HCT116 (cell line): ENCODE data around the gene NAPSA.

ENCODE experiments used
- CTCF ChIP-seq, 3 experiments: fragments of 200-600 bp in 1 of 3; sonication (generic) in 1 of 3; IDR thresholded peaks in 2 of 3; conservative IDR thresholded peaks in 1 of 3; 2 replicates each; pipeline ENCODE4 v1.5.1; 2012 to 2017; ENCODE audit warnings: low read depth in 2 of 3, low read length in 2 of 3, antibody characterized with exemption in 1 of 3, borderline replicate concordance in 1 of 3, control low read depth in 1 of 3, mild to moderate bottlenecking in 1 of 3, mixed read lengths in 1 of 3, mixed run types in 1 of 3, moderate library complexity in 1 of 3; ENCODE audit not compliant: insufficient read depth in 1 of 3
- EGR1 ChIP-seq: IDR thresholded peaks from 2 replicates; pipeline ENCODE4 v1.6.1; 2012; ENCODE audit warnings: low read depth
- EZH2 ChIP-seq: fragments of 200-600 bp; sonication (generic); IDR thresholded peaks from 2 replicates; pipeline ENCODE4 v1.6.1; 2017; ENCODE audit warnings: antibody characterized with exemption, mixed run types
- EZH2phosphoT487 ChIP-seq: fragments of 200-600 bp; IDR thresholded peaks from 2 replicates; pipeline ENCODE4 v1.6.1; 2018; ENCODE audit warnings: antibody characterized with exemption, borderline replicate concordance
- FOSL1 ChIP-seq: IDR thresholded peaks from 2 replicates; pipeline ENCODE4 v1.6.1; 2012; ENCODE audit warnings: low read depth
- POLR2A ChIP-seq: IDR thresholded peaks from 2 replicates; pipeline ENCODE4 v1.7.0; 2011; ENCODE audit warnings: borderline replicate concordance; ENCODE audit not compliant: insufficient read depth, insufficient read length; ENCODE audit errors: extremely low read depth
- SIN3A ChIP-seq: IDR thresholded peaks from 2 replicates; pipeline ENCODE4 v1.6.1; 2012; ENCODE audit warnings: low read depth
- YY1 ChIP-seq: IDR thresholded peaks from 2 replicates; pipeline ENCODE4 v1.6.1; 2011; ENCODE audit warnings: low read length, low read depth, moderate library complexity, mild to moderate bottlenecking; ENCODE audit not compliant: insufficient replicate concordance; ENCODE audit errors: extremely low read depth
- ZFX ChIP-seq: fragments of 450-650 bp; IDR thresholded peaks from 2 replicates; pipeline ENCODE4 v1.6.1; 2017
- TF ChIP-seq, protein P1 (sequence below): IDR thresholded peaks from 2 replicates; pipeline ENCODE4 v1.6.1; 2011; ENCODE audit warnings: mild to moderate bottlenecking, low read length, moderate library complexity; ENCODE audit not compliant: insufficient replicate concordance; ENCODE audit errors: extremely low read depth
- TF ChIP-seq, protein P2 (sequence below): IDR thresholded peaks from 2 replicates; pipeline ENCODE4 v1.6.1; 2012; ENCODE audit warnings: low read depth

DNA sequence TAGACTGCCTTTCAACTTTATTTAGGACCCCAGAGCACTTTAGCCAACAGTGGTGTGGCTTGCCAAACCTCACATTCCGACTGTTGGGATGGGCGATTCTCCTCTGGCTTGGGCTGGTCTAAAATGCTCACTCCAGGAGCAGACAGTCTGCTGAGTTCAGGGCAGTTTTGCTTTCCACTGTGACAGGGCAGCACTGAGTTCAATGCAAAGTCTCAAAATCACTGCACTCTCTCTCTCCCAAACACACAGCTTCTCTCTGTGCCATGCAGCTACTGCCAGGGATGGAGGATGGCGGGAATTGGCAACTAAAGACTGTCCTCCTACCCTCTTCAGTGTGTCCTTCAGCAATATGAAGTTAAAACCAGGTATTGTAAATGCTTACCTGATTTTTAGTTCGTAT, 13.2 kb downstream of the NAPSA start:
- TF ChIP-seq EZH2 (no peak), EZH2phosphoT487 (no peak), CTCF (IDR thresholded peaks at IDR 0.05 in 2 of 3, conservative IDR thresholded peaks at IDR 0.05 in 1 of 3; ENCODE audit: borderline replicate concordance in 1 of 3, insufficient read depth in 1 of 3, low read depth in 2 of 3, low read length in 2 of 3) (no peak), YY1 (no peak), FOSL1 (no peak), ZFX (no peak), EGR1 (no peak), POLR2A (no peak), SIN3A (no peak)
- TF ChIP-seq, protein P1, sequence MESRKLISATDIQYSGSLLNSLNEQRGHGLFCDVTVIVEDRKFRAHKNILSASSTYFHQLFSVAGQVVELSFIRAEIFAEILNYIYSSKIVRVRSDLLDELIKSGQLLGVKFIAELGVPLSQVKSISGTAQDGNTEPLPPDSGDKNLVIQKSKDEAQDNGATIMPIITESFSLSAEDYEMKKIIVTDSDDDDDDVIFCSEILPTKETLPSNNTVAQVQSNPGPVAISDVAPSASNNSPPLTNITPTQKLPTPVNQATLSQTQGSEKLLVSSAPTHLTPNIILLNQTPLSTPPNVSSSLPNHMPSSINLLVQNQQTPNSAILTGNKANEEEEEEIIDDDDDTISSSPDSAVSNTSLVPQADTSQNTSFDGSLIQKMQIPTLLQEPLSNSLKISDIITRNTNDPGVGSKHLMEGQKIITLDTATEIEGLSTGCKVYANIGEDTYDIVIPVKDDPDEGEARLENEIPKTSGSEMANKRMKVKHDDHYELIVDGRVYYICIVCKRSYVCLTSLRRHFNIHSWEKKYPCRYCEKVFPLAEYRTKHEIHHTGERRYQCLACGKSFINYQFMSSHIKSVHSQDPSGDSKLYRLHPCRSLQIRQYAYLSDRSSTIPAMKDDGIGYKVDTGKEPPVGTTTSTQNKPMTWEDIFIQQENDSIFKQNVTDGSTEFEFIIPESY, result no peak
- TF ChIP-seq, protein P2, sequence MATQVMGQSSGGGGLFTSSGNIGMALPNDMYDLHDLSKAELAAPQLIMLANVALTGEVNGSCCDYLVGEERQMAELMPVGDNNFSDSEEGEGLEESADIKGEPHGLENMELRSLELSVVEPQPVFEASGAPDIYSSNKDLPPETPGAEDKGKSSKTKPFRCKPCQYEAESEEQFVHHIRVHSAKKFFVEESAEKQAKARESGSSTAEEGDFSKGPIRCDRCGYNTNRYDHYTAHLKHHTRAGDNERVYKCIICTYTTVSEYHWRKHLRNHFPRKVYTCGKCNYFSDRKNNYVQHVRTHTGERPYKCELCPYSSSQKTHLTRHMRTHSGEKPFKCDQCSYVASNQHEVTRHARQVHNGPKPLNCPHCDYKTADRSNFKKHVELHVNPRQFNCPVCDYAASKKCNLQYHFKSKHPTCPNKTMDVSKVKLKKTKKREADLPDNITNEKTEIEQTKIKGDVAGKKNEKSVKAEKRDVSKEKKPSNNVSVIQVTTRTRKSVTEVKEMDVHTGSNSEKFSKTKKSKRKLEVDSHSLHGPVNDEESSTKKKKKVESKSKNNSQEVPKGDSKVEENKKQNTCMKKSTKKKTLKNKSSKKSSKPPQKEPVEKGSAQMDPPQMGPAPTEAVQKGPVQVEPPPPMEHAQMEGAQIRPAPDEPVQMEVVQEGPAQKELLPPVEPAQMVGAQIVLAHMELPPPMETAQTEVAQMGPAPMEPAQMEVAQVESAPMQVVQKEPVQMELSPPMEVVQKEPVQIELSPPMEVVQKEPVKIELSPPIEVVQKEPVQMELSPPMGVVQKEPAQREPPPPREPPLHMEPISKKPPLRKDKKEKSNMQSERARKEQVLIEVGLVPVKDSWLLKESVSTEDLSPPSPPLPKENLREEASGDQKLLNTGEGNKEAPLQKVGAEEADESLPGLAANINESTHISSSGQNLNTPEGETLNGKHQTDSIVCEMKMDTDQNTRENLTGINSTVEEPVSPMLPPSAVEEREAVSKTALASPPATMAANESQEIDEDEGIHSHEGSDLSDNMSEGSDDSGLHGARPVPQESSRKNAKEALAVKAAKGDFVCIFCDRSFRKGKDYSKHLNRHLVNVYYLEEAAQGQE, result no peak
